ENCODE measurements around the gene TRAK1. TPM values are rescaled to one million over a fixed set of nuclear protein-coding genes. Genes with fewer than 3 reads are reported as not detected.

Gene TRAK1
- total RNA-seq, 1 donor from 2014 or later: 36.8 TPM

DNA sequence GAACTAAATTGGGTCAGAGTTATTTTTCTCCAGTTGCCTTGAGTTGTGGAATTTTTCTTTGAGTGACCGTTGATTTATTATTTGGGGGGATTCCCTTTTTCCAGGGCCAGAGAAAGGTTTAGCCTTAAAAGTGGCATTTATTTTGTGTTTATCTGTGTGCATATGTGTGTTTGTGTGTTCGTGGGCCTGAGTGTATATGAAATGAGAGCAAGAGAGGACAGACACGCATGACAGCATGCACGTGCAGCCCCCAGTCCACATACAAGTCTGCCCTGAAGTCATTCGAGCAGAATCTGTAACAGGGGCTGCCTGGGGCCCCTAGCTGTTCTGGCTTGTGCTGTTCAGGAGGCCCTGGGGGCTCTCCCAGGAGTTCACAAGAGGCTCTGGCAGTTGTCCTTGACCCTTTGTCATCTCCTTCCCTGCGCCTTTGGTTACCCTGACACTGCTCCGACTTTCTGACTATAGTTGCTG lies 18.3 kb upstream of the TRAK1 start:
- Histone ChIP-seq H3K36me3 (no peaks in the 10 kb centered on the region), H3K4me3 (peak overlapping the region in 1 of 2 donors; percentile 17), H3K27ac (peak overlapping the region; percentile 75), H3K4me1 (peaks cover 41% of the 10 kb centered on the region), H3K27me3 (no peaks in the 10 kb centered on the region), H3K9me3 (no peaks in the 10 kb centered on the region)
- DNase-seq (ENCODE audit: extremely low spot score in 2 of 2): no peak
- intact Hi-C loops (cut with DNase I): no loop called here
- TF ChIP-seq POLR2A (IDR thresholded peaks at IDR 0.05) (no peak), POLR2AphosphoS5 (IDR thresholded peaks at IDR 0.05; ENCODE audit: insufficient read depth in 1 of 2, low read depth in 1 of 2) (no peak)
- TF ChIP-seq, protein P1, sequence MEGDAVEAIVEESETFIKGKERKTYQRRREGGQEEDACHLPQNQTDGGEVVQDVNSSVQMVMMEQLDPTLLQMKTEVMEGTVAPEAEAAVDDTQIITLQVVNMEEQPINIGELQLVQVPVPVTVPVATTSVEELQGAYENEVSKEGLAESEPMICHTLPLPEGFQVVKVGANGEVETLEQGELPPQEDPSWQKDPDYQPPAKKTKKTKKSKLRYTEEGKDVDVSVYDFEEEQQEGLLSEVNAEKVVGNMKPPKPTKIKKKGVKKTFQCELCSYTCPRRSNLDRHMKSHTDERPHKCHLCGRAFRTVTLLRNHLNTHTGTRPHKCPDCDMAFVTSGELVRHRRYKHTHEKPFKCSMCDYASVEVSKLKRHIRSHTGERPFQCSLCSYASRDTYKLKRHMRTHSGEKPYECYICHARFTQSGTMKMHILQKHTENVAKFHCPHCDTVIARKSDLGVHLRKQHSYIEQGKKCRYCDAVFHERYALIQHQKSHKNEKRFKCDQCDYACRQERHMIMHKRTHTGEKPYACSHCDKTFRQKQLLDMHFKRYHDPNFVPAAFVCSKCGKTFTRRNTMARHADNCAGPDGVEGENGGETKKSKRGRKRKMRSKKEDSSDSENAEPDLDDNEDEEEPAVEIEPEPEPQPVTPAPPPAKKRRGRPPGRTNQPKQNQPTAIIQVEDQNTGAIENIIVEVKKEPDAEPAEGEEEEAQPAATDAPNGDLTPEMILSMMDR (IDR thresholded peaks at IDR 0.05): no peak

DNA sequence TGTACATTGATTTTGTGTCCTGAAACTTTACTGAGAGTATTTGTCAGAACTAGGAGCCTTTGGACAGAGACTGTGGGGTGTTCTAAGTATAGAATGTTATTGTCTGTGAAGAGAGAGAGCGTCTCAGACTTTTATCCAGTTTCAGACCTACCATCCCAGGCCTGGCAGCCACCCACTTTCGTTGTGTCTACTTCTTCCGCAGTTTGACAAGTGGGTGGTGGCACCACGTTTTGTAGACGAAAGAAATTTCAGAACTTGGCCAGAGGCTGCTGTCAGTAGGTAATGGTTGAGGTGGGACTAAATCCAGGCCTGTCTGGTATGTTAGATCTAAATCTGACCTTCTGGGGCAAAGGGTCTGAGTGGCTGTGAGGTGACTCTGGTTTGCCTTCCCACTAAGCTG lies 13.4 kb upstream of the TRAK1 start:
- H3K36me3 ChIP-seq: no peaks in the 10 kb centered on the region
- H3K9me3 ChIP-seq: no peaks in the 10 kb centered on the region
- no peak overlapping the region for H3K27ac ChIP-seq
- peak in 1 of 2 donors; percentile 16 for DNase-seq (ENCODE audit: extremely low spot score in 2 of 2)
- TF ChIP-seq, protein P1 (IDR thresholded peaks at IDR 0.05): no peak
- no peak for TF ChIP-seq POLR2A (IDR thresholded peaks at IDR 0.05)
- no peak for TF ChIP-seq POLR2AphosphoS5 (IDR thresholded peaks at IDR 0.05; ENCODE audit: insufficient read depth in 1 of 2, low read depth in 1 of 2)
- peaks cover 25% of the 10 kb centered on the region for H3K4me1 ChIP-seq
- H3K27me3 ChIP-seq: no peaks in the 10 kb centered on the region
- intact Hi-C loops (cut with DNase I): no loop called here
- H3K4me3 ChIP-seq: no peak overlapping the region

DNA sequence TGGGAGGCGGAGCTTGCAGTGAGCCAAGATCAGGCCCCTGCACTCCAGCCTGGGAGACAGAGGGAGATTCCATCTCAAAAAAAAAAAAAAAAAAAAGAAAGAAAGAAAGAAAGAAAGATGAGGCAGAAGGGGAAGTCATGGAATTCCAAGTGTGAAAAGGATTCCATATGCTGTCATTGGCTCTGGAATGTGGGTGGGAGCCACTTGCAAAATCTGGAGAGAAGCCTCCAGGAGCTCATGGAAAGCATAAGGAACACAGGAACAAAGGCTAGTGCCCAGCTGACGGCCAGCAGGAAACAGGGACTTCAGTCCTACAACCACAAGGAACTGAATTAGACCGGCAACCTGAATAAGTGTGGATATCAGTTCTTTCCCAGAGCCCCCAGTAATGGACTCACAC lies 12.5 kb upstream of the TRAK1 start:
- no peak overlapping the region for H3K27ac ChIP-seq
- H3K4me1 ChIP-seq: peaks cover 26% of the 10 kb centered on the region

DNA sequence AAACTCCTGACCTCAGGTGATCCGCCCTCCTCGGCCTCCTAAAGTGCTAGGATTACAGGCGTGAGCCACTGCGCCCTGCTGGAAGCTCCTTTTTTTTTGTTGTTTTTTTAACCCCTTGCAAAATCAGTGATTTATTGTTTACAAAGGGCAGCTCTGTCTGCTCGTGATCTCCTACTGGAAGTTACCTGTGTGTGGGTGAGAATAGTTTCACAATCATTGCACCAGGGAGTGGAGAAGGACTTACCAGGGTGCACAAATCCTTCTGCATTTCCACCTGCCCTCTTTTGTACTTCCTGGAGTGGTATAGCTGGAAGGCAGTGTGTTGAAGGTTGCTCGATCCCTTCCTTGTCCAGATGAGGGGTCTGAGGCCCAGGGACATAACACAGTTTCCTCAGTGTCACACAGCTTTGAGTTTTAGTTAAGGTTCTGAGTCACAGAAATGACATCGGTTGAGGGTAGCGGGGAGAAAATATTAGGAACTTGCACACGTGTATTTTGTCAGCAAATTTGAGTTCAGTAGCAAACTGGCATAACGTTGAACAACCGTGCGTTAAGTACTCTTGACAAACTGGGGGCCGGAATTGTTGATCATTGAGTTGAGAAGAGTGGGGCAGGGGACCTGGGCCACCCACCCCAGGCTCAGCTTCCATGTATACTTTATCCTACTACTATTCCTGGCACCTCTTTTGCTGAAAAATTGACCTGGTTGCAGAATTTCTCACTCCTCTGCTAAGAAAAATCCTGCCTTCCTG lies 11.3 kb upstream of the TRAK1 start:
- H3K4me3 ChIP-seq: no peak overlapping the region
- no peaks in the 10 kb centered on the region for H3K36me3 ChIP-seq
- TF ChIP-seq POLR2A (IDR thresholded peaks at IDR 0.05): no peak
- TF ChIP-seq, protein P1 (IDR thresholded peaks at IDR 0.05): no peak
- TF ChIP-seq POLR2AphosphoS5 (IDR thresholded peaks at IDR 0.05; ENCODE audit: insufficient read depth in 1 of 2, low read depth in 1 of 2): no peak
- no peaks in the 10 kb centered on the region for H3K27me3 ChIP-seq
- intact Hi-C loops (cut with DNase I): no loop called here
- H3K4me1 ChIP-seq: peaks cover 33% of the 10 kb centered on the region
- no peaks in the 10 kb centered on the region for H3K9me3 ChIP-seq
- DNase-seq (ENCODE audit: extremely low spot score in 2 of 2): no peak
- H3K27ac ChIP-seq: peak overlapping the region; percentile 37

More for the DNA sequence above, 12.5 kb upstream of the TRAK1 start:
- H3K4me3 ChIP-seq: no peak overlapping the region
- H3K36me3 ChIP-seq: no peaks in the 10 kb centered on the region
- H3K27me3 ChIP-seq: no peaks in the 10 kb centered on the region
- intact Hi-C loops (cut with DNase I): no loop called here
- no peaks in the 10 kb centered on the region for H3K9me3 ChIP-seq
- TF ChIP-seq POLR2AphosphoS5 (IDR thresholded peaks at IDR 0.05; ENCODE audit: insufficient read depth in 1 of 2, low read depth in 1 of 2): no peak
- TF ChIP-seq POLR2A (IDR thresholded peaks at IDR 0.05): no peak
- TF ChIP-seq, protein P1 (IDR thresholded peaks at IDR 0.05): no peak
- DNase-seq (ENCODE audit: extremely low spot score in 2 of 2): no peak

DNA sequence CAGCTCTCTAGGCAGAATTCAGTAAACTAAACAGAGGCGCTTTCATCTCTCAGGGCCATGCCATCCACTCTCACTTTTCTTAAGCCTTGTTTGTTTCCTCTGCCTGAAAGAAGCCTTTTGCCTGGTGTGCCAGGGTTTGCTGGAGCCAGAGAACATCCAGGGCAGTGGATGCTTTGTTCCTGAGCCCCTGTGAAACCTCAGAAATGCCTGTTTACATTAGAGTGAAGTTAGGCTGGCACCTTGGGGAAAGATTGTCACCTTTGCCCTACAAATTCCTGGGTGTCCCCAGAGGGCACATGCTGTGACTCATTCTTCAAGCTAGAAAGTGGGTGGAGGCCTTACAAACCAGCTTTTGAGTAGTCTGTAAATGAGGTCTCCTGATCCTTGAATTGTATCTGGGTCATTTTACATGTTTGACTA lies 10.7 kb upstream of the TRAK1 start:
- Histone ChIP-seq H3K4me3 (no peak overlapping the region), H3K27me3 (no peaks in the 10 kb centered on the region), H3K36me3 (no peaks in the 10 kb centered on the region), H3K4me1 (peaks cover 39% of the 10 kb centered on the region), H3K27ac (peak overlapping the region; percentile 37), H3K9me3 (no peaks in the 10 kb centered on the region)
- intact Hi-C loops (cut with DNase I): no loop called here
- no peak for DNase-seq (ENCODE audit: extremely low spot score in 2 of 2)
- peak in 1 of 2 donors; percentile 80 for TF ChIP-seq POLR2AphosphoS5 (IDR thresholded peaks at IDR 0.05; ENCODE audit: insufficient read depth in 1 of 2, low read depth in 1 of 2)
- TF ChIP-seq POLR2A (IDR thresholded peaks at IDR 0.05): no peak

All from vagina (tissue), 2 donors.